ENCODE measurements around the gene ESCO1.
"Not testable (repeated sequence)": the region's sequence is repeated elsewhere in the genome, so short reads cannot be mapped to it uniquely, and the experiment has no call there.

Gene ESCO1

DNA sequence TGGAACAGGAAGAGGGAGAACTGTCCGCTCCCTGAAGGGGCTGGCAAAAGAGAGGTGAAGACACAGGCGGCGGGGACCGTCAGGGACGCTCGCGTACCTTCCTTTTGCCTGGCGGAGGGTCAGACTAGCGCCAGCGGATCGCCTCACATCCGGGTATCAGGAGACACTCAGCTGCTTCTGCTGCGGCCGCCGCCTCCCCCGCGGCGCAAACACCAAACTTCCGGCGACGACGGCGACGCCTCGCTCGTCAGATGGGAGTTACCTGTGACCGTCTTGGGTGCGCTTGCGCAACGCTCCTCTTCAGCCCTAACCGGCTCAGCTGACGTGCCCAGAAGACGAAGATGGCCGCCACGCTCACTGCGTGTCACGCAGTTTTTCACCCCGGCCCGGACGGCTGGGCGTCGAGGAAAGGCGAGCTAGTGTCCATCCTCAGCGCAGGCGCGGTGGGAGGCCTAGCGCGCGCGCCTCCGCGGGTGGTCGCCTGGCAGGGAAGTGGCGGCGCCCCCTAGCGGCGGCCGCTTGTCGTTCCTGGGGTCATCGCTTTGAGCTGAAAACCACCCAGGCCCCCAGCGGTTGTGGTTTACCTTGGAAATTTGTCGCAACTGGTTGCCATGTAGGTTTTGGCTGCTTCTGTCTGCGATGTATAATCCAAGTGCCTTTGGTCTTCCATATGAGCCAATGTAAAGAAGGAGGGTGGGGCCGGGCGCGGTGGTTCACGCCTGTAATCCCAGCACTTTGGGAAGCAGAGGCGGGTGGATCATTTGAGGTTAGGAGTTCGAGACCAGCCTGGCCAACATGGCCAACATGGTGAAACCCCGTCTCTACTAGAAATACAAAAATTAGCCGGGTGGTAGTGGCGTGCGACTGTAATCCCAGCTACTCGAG is at the start of gene ESCO1:
TSS of gene ESCO1 (minus strand) at position 179 of the 885 bp plus-strand sequence. CDS start 25,861 bp downstream, outside the sequence.
- peak; percentile 89 for DNase-seq (ENCODE audit: low read depth)

- DNase-seq (ENCODE audit: low read depth) = not testable (repeated sequence)
Measured at GRCh38 chr18:21640375-21640774, 39.9 kb upstream of the ESCO1 start.

GRCh38 chr18:21638822-21639221 is 38.3 kb upstream of the ESCO1 start:
- no peak for DNase-seq (ENCODE audit: low read depth)

DNA sequence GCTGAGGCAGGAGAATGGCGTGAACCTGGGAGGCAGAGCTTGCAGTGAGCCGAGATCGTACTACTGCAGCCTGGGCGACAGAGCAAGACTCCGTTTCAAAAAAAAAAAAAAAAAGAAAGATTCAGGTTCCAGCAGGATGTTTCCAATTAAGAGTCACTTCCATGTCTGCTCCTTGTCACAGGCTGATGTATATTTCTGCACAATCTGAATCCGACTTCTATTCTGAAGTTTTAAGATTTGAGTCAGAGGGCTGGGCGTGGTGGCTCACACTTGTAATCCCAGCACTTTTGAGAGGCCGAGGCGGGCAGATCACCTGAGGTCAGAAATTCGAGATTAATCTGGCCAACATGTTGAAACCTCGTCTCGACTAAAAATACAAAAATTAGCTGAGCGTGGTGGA is 36.3 kb upstream of the ESCO1 start:
- no peak for DNase-seq (ENCODE audit: low read depth)

DNA sequence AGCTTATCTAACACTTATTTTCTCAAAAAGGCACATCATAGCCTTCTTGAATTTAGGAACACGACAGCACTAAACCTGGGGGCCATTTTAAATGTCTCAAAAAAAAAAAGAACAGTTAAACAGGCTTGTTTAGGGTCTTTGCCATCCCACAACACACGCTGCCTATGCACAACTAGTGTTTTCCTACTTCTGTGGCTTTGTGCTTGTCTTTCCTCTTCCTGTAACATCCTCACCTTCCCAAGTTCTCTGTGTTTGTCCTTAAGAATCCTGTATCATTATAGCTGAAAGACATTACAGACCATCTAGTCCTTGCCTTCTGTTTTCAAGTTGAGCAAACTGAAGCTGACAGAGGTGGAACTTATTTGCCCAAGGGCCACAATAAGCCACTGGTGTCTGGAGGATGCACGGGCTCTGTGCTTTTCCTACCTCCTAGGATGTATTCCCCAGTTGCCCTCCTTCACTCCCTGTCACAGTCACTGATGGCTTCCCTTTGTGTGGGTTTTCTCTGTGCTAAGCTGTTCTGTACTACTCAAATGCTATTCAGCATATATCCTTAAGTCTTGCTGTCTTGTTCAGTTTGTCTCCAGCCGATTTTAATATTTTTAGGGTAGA is 34.2 kb upstream of the ESCO1 start:
- DNase-seq (ENCODE audit: low read depth) = no peak

DNA sequence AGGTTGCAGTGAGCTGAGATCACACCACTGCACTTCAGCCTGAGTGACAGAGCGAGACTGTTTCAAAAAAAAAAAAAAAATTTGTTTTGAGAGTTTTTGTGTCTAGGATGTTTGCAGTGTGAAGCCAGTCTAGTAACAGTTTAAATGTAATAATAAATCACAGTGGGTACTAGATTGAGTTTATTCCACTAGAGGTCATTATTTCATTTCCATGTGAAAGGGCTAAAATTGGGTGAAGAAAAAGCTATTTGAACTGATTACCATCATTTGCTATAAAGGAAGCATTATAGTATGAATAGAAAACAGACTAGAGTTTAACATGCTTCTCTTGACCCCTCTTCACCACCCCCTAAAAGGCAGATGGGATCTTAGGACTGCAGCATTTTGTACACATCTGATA is 31.9 kb upstream of the ESCO1 start:
- DNase-seq (ENCODE audit: low read depth) = no peak

- DNase-seq (ENCODE audit: low read depth) = no peak
Measured at GRCh38 chr18:21629089-21629832, 28.8 kb upstream of the ESCO1 start.

- not testable (repeated sequence) for DNase-seq (ENCODE audit: low read depth)
Measured at GRCh38 chr18:21621640-21622039, 21.1 kb upstream of the ESCO1 start.

- DNase-seq (ENCODE audit: low read depth) = peak; percentile 82
Measured at GRCh38 chr18:21612125-21613039, 11.9 kb upstream of the ESCO1 start, which contains the start of gene SNRPD1. Gene SNRPD1, plus strand, starts transcription at chr18:21612314. Its CDS starts 116 bp downstream, at chr18:21612430.

GRCh38 chr18:21611401-21612124 is 11.1 kb upstream of the ESCO1 start:
- DNase-seq (ENCODE audit: low read depth) = not testable (repeated sequence)

DNA sequence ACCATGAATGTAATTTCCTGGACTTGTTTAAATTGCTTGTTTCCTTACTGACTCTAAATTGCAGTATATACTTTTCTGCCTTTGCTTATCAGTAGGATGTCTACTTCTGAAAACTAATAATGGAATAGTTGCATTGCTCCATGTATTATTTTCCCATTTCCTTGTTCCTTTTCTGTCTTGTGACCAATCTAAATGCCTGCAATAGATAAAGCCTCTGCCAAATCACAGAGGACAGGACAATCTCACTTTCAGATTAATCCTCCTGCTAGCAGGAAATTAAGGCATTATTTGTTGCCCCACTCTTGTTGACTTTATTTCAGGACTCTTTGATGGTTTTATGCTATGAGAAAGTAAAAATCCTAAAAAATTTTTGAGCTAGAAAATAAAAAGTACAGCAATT is 4.7 kb upstream of the ESCO1 start:
- DNase-seq (ENCODE audit: low read depth) = no peak

DNA sequence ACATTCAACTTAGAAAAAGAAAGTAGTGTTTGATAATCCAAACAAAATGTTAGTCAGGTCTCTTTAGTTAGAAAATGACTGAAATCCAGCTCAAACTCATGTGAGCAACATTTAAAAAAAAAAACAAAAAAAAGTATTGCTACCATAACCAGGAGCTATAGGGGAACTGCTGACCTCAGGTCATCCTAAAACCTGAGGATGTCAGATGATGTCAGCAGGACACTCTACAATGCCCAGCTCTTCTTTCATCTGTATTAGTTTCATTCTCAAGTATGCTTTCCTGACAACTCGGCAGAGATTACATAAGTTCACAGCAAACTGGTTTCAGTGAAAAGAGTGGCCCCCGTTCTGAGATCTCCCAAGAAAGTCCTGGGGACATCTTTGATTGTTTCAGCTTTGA is 4.2 kb upstream of the ESCO1 start:
- DNase-seq (ENCODE audit: low read depth) = no peak

GRCh38 chr18:21602299-21602587 is 1.7 kb upstream of the ESCO1 start:
- DNase-seq (ENCODE audit: low read depth) = no peak

DNA sequence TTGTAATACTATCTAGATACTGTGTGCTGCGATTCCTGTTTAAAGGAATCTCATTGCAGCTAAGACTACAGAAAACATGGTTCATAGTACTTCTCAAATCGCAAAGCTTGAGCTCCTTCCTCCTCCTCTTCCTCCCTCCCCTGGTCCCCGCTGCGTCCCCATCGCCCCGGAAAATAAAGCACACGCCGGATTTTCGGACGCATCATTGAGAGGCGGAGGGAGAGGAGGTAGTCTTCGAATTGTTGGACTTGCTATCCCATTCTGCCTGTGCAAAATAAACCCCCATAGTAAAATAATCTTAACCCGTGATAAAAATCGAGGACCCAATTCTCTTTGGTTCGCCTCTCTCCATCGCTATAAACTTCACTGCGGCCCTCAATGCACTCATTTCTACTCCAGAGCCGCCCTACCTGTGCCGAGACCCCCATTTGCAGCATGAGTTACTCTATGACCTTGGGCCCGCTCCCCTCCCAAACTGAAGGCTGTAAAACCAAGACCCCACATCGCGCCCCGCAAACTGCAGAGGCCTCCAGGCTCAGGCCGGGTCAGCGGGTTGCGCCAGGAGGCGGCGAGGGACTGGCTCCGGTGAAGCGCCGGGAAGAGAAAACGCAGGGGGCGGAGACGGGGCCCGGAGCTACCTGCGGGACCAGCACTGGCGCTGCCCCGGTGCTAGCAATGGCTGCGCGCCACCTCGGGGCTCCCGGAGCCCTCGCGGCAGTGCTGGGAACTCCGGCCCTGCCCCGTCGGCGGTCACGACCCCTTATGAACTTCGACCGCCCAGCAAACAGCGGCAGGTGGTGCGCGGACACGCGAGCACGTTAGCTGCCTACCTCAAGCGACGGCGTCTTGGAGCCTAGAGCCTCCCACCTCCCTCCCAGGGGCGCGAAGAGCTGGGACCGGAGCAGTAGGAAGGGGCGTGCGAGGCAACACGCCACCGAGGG is 649 bp downstream of the ESCO1 start:
- no peak for DNase-seq (ENCODE audit: low read depth)

- no peak for DNase-seq (ENCODE audit: low read depth)
Measured at GRCh38 chr18:21598726-21599584, 1.5 kb downstream of the ESCO1 start.

- no peak for DNase-seq (ENCODE audit: low read depth)
Measured at GRCh38 chr18:21597620-21598019, 2.9 kb downstream of the ESCO1 start.

DNA sequence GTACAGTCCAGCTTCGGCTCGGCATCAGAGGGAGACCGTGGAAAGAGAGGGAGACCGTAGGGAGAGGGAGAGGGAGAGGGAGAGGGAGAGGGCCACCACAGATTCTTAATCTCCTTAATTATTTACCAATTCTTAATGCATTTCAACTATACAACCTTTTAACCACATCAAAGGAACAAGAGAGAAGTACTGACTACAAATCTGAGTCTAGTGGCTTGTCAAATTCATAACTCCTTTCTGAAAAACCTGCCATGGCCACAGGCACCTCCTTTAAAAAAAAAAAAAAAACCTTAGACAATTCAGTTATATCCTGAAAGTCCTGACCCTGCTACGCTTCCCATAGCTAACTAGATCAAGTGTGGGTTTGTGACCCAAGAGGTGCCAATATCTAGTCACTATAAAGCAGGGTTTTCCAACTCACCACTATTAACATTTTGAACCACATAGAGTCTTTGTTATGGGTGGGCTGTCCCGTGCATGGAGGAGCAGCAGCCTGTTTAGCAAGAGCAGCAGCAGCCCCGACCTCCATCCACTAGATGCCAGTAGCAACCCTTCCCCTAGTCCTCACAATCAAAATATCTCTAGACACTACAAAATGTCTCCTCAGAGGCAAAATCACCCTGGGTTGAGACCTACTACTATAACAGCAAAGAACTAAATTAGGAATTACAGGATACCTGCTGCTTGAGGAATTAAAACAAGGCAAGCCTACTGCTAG is 6.8 kb downstream of the ESCO1 start:
- no peak for DNase-seq (ENCODE audit: low read depth)

GRCh38 chr18:21592361-21592760 is 8.1 kb downstream of the ESCO1 start:
- DNase-seq (ENCODE audit: low read depth) = not testable (repeated sequence)
